Subcutaneous abdominal adipose tissue (tissue), 5 donors: Measurements from ENCODE around the gene TLR8.

Source experiments
- H3K27ac ChIP-seq: one replicate; pipeline ENCODE4 v1.7.0; 2013; ENCODE audit warnings: low read depth, mild to moderate bottlenecking, inconsistent platforms, low read length, moderate library complexity
- H3K27me3 ChIP-seq, 5 donors: one replicate each; pipeline ENCODE4 v1.7.0; 2013; ENCODE audit warnings: low read length in 5 of 5, inconsistent platforms in 1 of 5; ENCODE audit not compliant: control insufficient read depth in 5 of 5, insufficient read depth in 4 of 5
- H3K36me3 ChIP-seq, 5 donors: one replicate each; pipeline ENCODE4 v1.7.0; 2013; ENCODE audit warnings: low read length in 5 of 5; ENCODE audit not compliant: control insufficient read depth in 5 of 5, insufficient read depth in 5 of 5
- H3K4me1 ChIP-seq, 5 donors: one replicate each; pipeline ENCODE4 v1.7.0; 2013; ENCODE audit warnings: low read length in 5 of 5, mild to moderate bottlenecking in 3 of 5, moderate library complexity in 1 of 5; ENCODE audit not compliant: control insufficient read depth in 5 of 5, insufficient read depth in 5 of 5
- H3K4me3 ChIP-seq, 5 donors: one replicate each; pipeline ENCODE4 v1.7.0; 2013; ENCODE audit warnings: low read length in 5 of 5, low read depth in 1 of 5
- H3K9ac ChIP-seq, 5 donors: one replicate each; pipeline ENCODE4 v1.7.0; 2013; ENCODE audit warnings: low read length in 5 of 5, mild to moderate bottlenecking in 4 of 5, moderate library complexity in 3 of 5
- H3K9me3 ChIP-seq, 5 donors: one replicate each; pipeline ENCODE4 v1.7.0; 2013; ENCODE audit warnings: low read length in 5 of 5; ENCODE audit not compliant: control insufficient read depth in 5 of 5
- donor health status: healthy.
- donor health status: healthy.
- donor health status: healthy.
- donor health status: healthy.
- donor health status: healthy.

TLR8 gene

GRCh38 chrX:12878536-12878935, 27.9 kb upstream of the TLR8 start:
- no peak overlapping the region for H3K4me3 ChIP-seq
- no peak overlapping the region for H3K9ac ChIP-seq
- H3K4me1 ChIP-seq, result peaks cover 0 to 3% (median 0%) of the 10 kb centered on the region in 5 donors
- peaks cover 0 to 20% (median 4%) of the 10 kb centered on the region in 5 donors for H3K27me3 ChIP-seq
- H3K27ac ChIP-seq, result no peak overlapping the region
- H3K36me3 ChIP-seq, result no peaks in the 10 kb centered on the region
- no peaks in the 10 kb centered on the region for H3K9me3 ChIP-seq

- Histone ChIP-seq H3K4me1 (peaks cover 0 to 3% (median 0%) of the 10 kb centered on the region in 5 donors), H3K27ac (no peak overlapping the region), H3K36me3 (no peaks in the 10 kb centered on the region), H3K9me3 (no peaks in the 10 kb centered on the region), H3K4me3 (no peak overlapping the region), H3K27me3 (peaks cover 0 to 25% (median 7%) of the 10 kb centered on the region in 5 donors), H3K9ac (no peak overlapping the region)
Measured at GRCh38 chrX:12881914-12882313, 24.5 kb upstream of the TLR8 start.

GRCh38 chrX:12885508-12885907, 20.9 kb upstream of the TLR8 start:
- Histone ChIP-seq H3K4me1 (peaks cover 0 to 3% (median 0%) of the 10 kb centered on the region in 5 donors), H3K27ac (no peak overlapping the region), H3K9ac (no peak overlapping the region), H3K4me3 (no peak overlapping the region), H3K9me3 (no peaks in the 10 kb centered on the region), H3K36me3 (no peaks in the 10 kb centered on the region), H3K27me3 (peaks cover 0 to 26% (median 7%) of the 10 kb centered on the region in 5 donors)

GRCh38 chrX:12886545-12886944, 19.9 kb upstream of the TLR8 start:
- H3K9me3 ChIP-seq, result no peaks in the 10 kb centered on the region
- no peak overlapping the region for H3K27ac ChIP-seq
- no peak overlapping the region for H3K9ac ChIP-seq
- peaks cover 0 to 31% (median 7%) of the 10 kb centered on the region in 5 donors for H3K27me3 ChIP-seq
- H3K4me1 ChIP-seq, result peaks cover 0 to 4% (median 0%) of the 10 kb centered on the region in 5 donors
- H3K36me3 ChIP-seq, result no peaks in the 10 kb centered on the region
- no peak overlapping the region for H3K4me3 ChIP-seq

- Histone ChIP-seq H3K36me3 (no peaks in the 10 kb centered on the region), H3K9me3 (no peaks in the 10 kb centered on the region), H3K9ac (no peak overlapping the region), H3K27ac (no peak overlapping the region), H3K27me3 (peaks cover 0 to 28% (median 7%) of the 10 kb centered on the region in 5 donors), H3K4me3 (no peak overlapping the region), H3K4me1 (peaks cover 0 to 6% (median 0%) of the 10 kb centered on the region in 5 donors)
Measured at GRCh38 chrX:12887141-12887540, 19.3 kb upstream of the TLR8 start.

GRCh38 chrX:12887767-12888166, 18.7 kb upstream of the TLR8 start:
- H3K9me3 ChIP-seq, result no peaks in the 10 kb centered on the region
- peaks cover 0 to 10% (median 0%) of the 10 kb centered on the region in 5 donors for H3K4me1 ChIP-seq
- no peaks in the 10 kb centered on the region for H3K36me3 ChIP-seq
- peaks cover 0 to 24% (median 7%) of the 10 kb centered on the region in 5 donors for H3K27me3 ChIP-seq
- H3K27ac ChIP-seq, result no peak overlapping the region
- no peak overlapping the region for H3K9ac ChIP-seq
- H3K4me3 ChIP-seq, result no peak overlapping the region

GRCh38 chrX:12890467-12890866, 16.0 kb upstream of the TLR8 start:
- Histone ChIP-seq H3K9me3 (no peaks in the 10 kb centered on the region), H3K27me3 (peaks cover 0 to 17% (median 0%) of the 10 kb centered on the region in 5 donors), H3K4me3 (no peak overlapping the region), H3K9ac (no peak overlapping the region), H3K4me1 (peaks cover 0 to 10% (median 0%) of the 10 kb centered on the region in 5 donors), H3K27ac (no peak overlapping the region), H3K36me3 (no peaks in the 10 kb centered on the region)

- H3K4me1 ChIP-seq, result peaks cover 0 to 10% (median 0%) of the 10 kb centered on the region in 5 donors
- no peaks in the 10 kb centered on the region for H3K36me3 ChIP-seq
- no peak overlapping the region for H3K27ac ChIP-seq
- no peak overlapping the region for H3K4me3 ChIP-seq
- no peak overlapping the region for H3K9ac ChIP-seq
- no peaks in the 10 kb centered on the region for H3K9me3 ChIP-seq
- H3K27me3 ChIP-seq, result peaks cover 0 to 12% (median 0%) of the 10 kb centered on the region in 5 donors
Measured at GRCh38 chrX:12891171-12891570, 15.2 kb upstream of the TLR8 start.

- Histone ChIP-seq H3K36me3 (no peaks in the 10 kb centered on the region), H3K9ac (no peak overlapping the region), H3K9me3 (no peaks in the 10 kb centered on the region), H3K27ac (no peak overlapping the region), H3K4me1 (peaks cover 0 to 14% (median 0%) of the 10 kb centered on the region in 5 donors), H3K27me3 (peaks cover 0 to 11% (median 3%) of the 10 kb centered on the region in 5 donors), H3K4me3 (no peak overlapping the region)
Measured at GRCh38 chrX:12891915-12892506, 14.4 kb upstream of the TLR8 start.

GRCh38 chrX:12892716-12893115, 13.7 kb upstream of the TLR8 start:
- no peak overlapping the region for H3K9ac ChIP-seq
- H3K27me3 ChIP-seq, result peaks cover 0 to 9% (median 3%) of the 10 kb centered on the region in 5 donors
- no peaks in the 10 kb centered on the region for H3K36me3 ChIP-seq
- no peaks in the 10 kb centered on the region for H3K9me3 ChIP-seq
- no peak overlapping the region for H3K27ac ChIP-seq
- no peak overlapping the region for H3K4me3 ChIP-seq
- H3K4me1 ChIP-seq, result peaks cover 0 to 14% (median 0%) of the 10 kb centered on the region in 5 donors
